ENCODE measurements around the gene PRKG1. TPM values are rescaled to one million over a fixed set of nuclear protein-coding genes. Genes with fewer than 3 reads are reported as not detected.
A peak's percentile ranks its signal among the peaks of the same experiment; 100 is the strongest.

Gene PRKG1
- total RNA-seq, 1 donor from 2014 or later, result 26.4 TPM

- peaks cover 2% of the 10 kb centered on the region for H3K27me3 Mint-ChIP-seq (ENCODE audit: insufficient read depth, low read depth)
- Histone ChIP-seq H3K4me3 (no peak overlapping the region), H3F3A (ENCODE audit: low read depth) (peaks cover 20% of the 10 kb centered on the region), H4K20me1 (ENCODE audit: low read depth) (no peaks in the 10 kb centered on the region), H3K4me1 (peaks cover 35% of the 10 kb centered on the region), H3K9me3 (ENCODE audit: low read depth) (no peaks in the 10 kb centered on the region), H3K79me2 (ENCODE audit: low read depth) (no peaks in the 10 kb centered on the region), H3K9ac (no peak overlapping the region), H3K27me3 (no peaks in the 10 kb centered on the region), H3K4me2 (no peak overlapping the region), H3K27ac (no peak overlapping the region), H2AFZ (replicated peaks) (no peak overlapping the region), H3K36me3 (no peaks in the 10 kb centered on the region)
- TF ChIP-seq EZH2phosphoT487 (IDR thresholded peaks at IDR 0.05), result no peak
- TF ChIP-seq, protein P1, sequence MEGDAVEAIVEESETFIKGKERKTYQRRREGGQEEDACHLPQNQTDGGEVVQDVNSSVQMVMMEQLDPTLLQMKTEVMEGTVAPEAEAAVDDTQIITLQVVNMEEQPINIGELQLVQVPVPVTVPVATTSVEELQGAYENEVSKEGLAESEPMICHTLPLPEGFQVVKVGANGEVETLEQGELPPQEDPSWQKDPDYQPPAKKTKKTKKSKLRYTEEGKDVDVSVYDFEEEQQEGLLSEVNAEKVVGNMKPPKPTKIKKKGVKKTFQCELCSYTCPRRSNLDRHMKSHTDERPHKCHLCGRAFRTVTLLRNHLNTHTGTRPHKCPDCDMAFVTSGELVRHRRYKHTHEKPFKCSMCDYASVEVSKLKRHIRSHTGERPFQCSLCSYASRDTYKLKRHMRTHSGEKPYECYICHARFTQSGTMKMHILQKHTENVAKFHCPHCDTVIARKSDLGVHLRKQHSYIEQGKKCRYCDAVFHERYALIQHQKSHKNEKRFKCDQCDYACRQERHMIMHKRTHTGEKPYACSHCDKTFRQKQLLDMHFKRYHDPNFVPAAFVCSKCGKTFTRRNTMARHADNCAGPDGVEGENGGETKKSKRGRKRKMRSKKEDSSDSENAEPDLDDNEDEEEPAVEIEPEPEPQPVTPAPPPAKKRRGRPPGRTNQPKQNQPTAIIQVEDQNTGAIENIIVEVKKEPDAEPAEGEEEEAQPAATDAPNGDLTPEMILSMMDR (IDR thresholded peaks at IDR 0.05), result no peak
- no peak for TF ChIP-seq EZH2 (IDR thresholded peaks at IDR 0.05)
- H3K9me3 Mint-ChIP-seq, result no peaks in the 10 kb centered on the region
- H3K36me3 Mint-ChIP-seq, result no peaks in the 10 kb centered on the region
- H3K4me3 Mint-ChIP-seq, result no peak overlapping the region
- DNase-seq (ENCODE audit: low spot score), result no peak
- no peak overlapping the region for H3K27ac Mint-ChIP-seq
- peaks cover 32% of the 10 kb centered on the region for H3K4me1 Mint-ChIP-seq
Observed at GRCh38 chr10:51896849-51897248, 822.6 kb downstream of the PRKG1 start.

- H3K27me3 ChIP-seq, result no peaks in the 10 kb centered on the region
- H2AFZ ChIP-seq (replicated peaks), result no peak overlapping the region
- H3K4me3 ChIP-seq, result no peak overlapping the region
- peaks cover 33% of the 10 kb centered on the region for H3K4me1 ChIP-seq
- H4K20me1 ChIP-seq (ENCODE audit: low read depth), result no peaks in the 10 kb centered on the region
- no peaks in the 10 kb centered on the region for H3K36me3 Mint-ChIP-seq
- no peak overlapping the region for H3K9ac ChIP-seq
- no peak for DNase-seq (ENCODE audit: low spot score)
- TF ChIP-seq EZH2 (IDR thresholded peaks at IDR 0.05), result no peak
- TF ChIP-seq, protein P1 (IDR thresholded peaks at IDR 0.05), result no peak
- no peak for TF ChIP-seq EZH2phosphoT487 (IDR thresholded peaks at IDR 0.05)
- H3K27ac ChIP-seq, result no peak overlapping the region
- no peaks in the 10 kb centered on the region for H3K9me3 ChIP-seq (ENCODE audit: low read depth)
- no peak overlapping the region for H3K4me2 ChIP-seq
- no peaks in the 10 kb centered on the region for H3K79me2 ChIP-seq (ENCODE audit: low read depth)
- peaks cover 2% of the 10 kb centered on the region for H3K27me3 Mint-ChIP-seq (ENCODE audit: insufficient read depth, low read depth)
- no peak overlapping the region for H3K27ac Mint-ChIP-seq
- no peaks in the 10 kb centered on the region for H3K9me3 Mint-ChIP-seq
- H3K4me1 Mint-ChIP-seq, result peaks cover 31% of the 10 kb centered on the region
- peaks cover 20% of the 10 kb centered on the region for H3F3A ChIP-seq (ENCODE audit: low read depth)
- H3K36me3 ChIP-seq, result no peaks in the 10 kb centered on the region
- H3K4me3 Mint-ChIP-seq, result no peak overlapping the region
Observed at GRCh38 chr10:51897560-51897959, 823.3 kb downstream of the PRKG1 start.

DNA sequence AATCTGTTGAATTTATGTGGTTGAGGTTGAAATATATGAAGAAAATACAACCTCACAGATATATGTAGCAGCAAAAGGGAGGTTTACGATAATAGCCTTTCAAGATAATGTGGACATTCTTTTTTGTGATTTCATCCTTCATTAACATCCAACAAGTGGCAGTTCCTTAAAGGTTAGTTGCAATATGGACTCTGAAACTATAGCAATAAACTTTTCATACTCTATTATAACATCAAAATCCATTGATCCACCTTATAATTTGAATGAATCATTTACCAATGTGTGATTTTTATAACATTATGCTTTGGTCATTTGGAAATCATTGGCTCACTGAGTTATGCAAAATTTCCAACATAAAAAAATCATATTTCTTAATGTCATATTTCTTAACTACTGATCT lies 825.9 kb downstream of the PRKG1 start:
- H3K4me2 ChIP-seq, result no peak overlapping the region
- H3K36me3 ChIP-seq, result no peaks in the 10 kb centered on the region
- Mint-ChIP-seq H3K4me1 (peaks cover 17% of the 10 kb centered on the region), H3K27ac (no peak overlapping the region), H3K36me3 (no peaks in the 10 kb centered on the region), H3K4me3 (no peak overlapping the region), H3K9me3 (no peaks in the 10 kb centered on the region), H3K27me3 (ENCODE audit: insufficient read depth, low read depth) (peaks cover 2% of the 10 kb centered on the region)
- H4K20me1 ChIP-seq (ENCODE audit: low read depth), result no peaks in the 10 kb centered on the region
- H3K4me3 ChIP-seq, result no peak overlapping the region
- H3K79me2 ChIP-seq (ENCODE audit: low read depth), result no peaks in the 10 kb centered on the region
- H3K27ac ChIP-seq, result peak overlapping the region; percentile 16
- no peaks in the 10 kb centered on the region for H3K27me3 ChIP-seq
- peaks cover 16% of the 10 kb centered on the region for H3F3A ChIP-seq (ENCODE audit: low read depth)
- no peak for DNase-seq (ENCODE audit: low spot score)
- TF ChIP-seq EZH2 (IDR thresholded peaks at IDR 0.05) (no peak), EZH2phosphoT487 (IDR thresholded peaks at IDR 0.05) (no peak)
- no peaks in the 10 kb centered on the region for H3K9me3 ChIP-seq (ENCODE audit: low read depth)
- no peak overlapping the region for H3K9ac ChIP-seq
- peaks cover 18% of the 10 kb centered on the region for H3K4me1 ChIP-seq
- no peak overlapping the region for H2AFZ ChIP-seq (replicated peaks)

- Mint-ChIP-seq H3K4me1 (peaks cover 25% of the 10 kb centered on the region), H3K36me3 (no peaks in the 10 kb centered on the region)
Observed at GRCh38 chr10:51903675-51904074, 829.4 kb downstream of the PRKG1 start.

More at GRCh38 chr10:51903675-51904074, 829.4 kb downstream of the PRKG1 start:
- no peak overlapping the region for H3K9ac ChIP-seq
- no peak overlapping the region for H3K4me2 ChIP-seq
- H3K4me3 Mint-ChIP-seq, result no peak overlapping the region
- no peaks in the 10 kb centered on the region for H3K9me3 ChIP-seq (ENCODE audit: low read depth)
- H3K4me1 ChIP-seq, result peaks cover 27% of the 10 kb centered on the region
- H3K27ac Mint-ChIP-seq, result no peak overlapping the region
- no peaks in the 10 kb centered on the region for H3K27me3 Mint-ChIP-seq (ENCODE audit: insufficient read depth, low read depth)
- no peak overlapping the region for H3K27ac ChIP-seq
- peaks cover 37% of the 10 kb centered on the region for H3F3A ChIP-seq (ENCODE audit: low read depth)
- DNase-seq (ENCODE audit: low spot score), result no peak
- no peaks in the 10 kb centered on the region for H3K36me3 ChIP-seq
- H3K27me3 ChIP-seq, result no peaks in the 10 kb centered on the region
- TF ChIP-seq EZH2 (IDR thresholded peaks at IDR 0.05), result no peak
- TF ChIP-seq EZH2phosphoT487 (IDR thresholded peaks at IDR 0.05), result no peak
- TF ChIP-seq, protein P1 (IDR thresholded peaks at IDR 0.05), result no peak
- H3K79me2 ChIP-seq (ENCODE audit: low read depth), result no peaks in the 10 kb centered on the region
- H2AFZ ChIP-seq (replicated peaks), result no peak overlapping the region
- H3K9me3 Mint-ChIP-seq, result no peaks in the 10 kb centered on the region
- H3K4me3 ChIP-seq, result no peak overlapping the region
- no peaks in the 10 kb centered on the region for H4K20me1 ChIP-seq (ENCODE audit: low read depth)
